ENCODE measurements around the gene SYTL2. TPM values are rescaled to one million over a fixed set of nuclear protein-coding genes. Genes with fewer than 3 reads are reported as not detected.
A peak's percentile ranks its signal among the peaks of the same experiment; 100 is the strongest.

SYTL2 gene
- total RNA-seq, 4 donors from 2014 or later: 21.9 to 71.2 (median 28.8) TPM

GRCh38 chr11:85821636-85822035 lies 10.7 kb upstream of the SYTL2 start:
- 67 to 69% methylated on average over 1 of the region's 1 CpG for WGBS, 2 donors
- Histone ChIP-seq H3K4me1 (no peaks in the 10 kb centered on the region), H3K27ac (no peak overlapping the region), H3K4me3 (no peak overlapping the region), H3K27me3 (no peaks in the 10 kb centered on the region), H3K9me3 (no peaks in the 10 kb centered on the region), H3K36me3 (no peaks in the 10 kb centered on the region)
- no peak for TF ChIP-seq CTCF (IDR thresholded peaks at IDR 0.05)
- TF ChIP-seq EP300 (IDR thresholded peaks at IDR 0.05): no peak
- TF ChIP-seq POLR2A (IDR thresholded peaks at IDR 0.05): no peak
- no peak for DNase-seq (ENCODE audit: low spot score in 2 of 2)

GRCh38 chr11:85819441-85819840 lies 8.5 kb upstream of the SYTL2 start:
- H3K36me3 ChIP-seq: no peaks in the 10 kb centered on the region
- no peaks in the 10 kb centered on the region for H3K27me3 ChIP-seq
- no peaks in the 10 kb centered on the region for H3K4me1 ChIP-seq
- H3K9me3 ChIP-seq: no peaks in the 10 kb centered on the region
- TF ChIP-seq EP300 (IDR thresholded peaks at IDR 0.05) (no peak), CTCF (IDR thresholded peaks at IDR 0.05) (no peak), POLR2A (IDR thresholded peaks at IDR 0.05) (no peak)
- DNase-seq (ENCODE audit: low spot score in 2 of 2): no peak
- H3K4me3 ChIP-seq: no peak overlapping the region
- H3K27ac ChIP-seq: no peak overlapping the region

- Histone ChIP-seq H3K27ac (no peak overlapping the region), H3K27me3 (no peaks in the 10 kb centered on the region), H3K36me3 (no peaks in the 10 kb centered on the region), H3K4me1 (peaks cover 0 to 12% (median 0%) of the 10 kb centered on the region in 4 donors), H3K4me3 (no peak overlapping the region), H3K9me3 (no peaks in the 10 kb centered on the region)
- WGBS, 2 donors: 88% methylated on average over 4 of the region's 4 CpGs
- no peak for DNase-seq (ENCODE audit: low spot score in 2 of 2)
- TF ChIP-seq CTCF (IDR thresholded peaks at IDR 0.05) (no peak), POLR2A (IDR thresholded peaks at IDR 0.05) (no peak), EP300 (IDR thresholded peaks at IDR 0.05) (no peak)
These were observed 4.4 kb upstream of the SYTL2 start for GRCh38 chr11:85815186-85815931.

GRCh38 chr11:85813721-85814120 lies 2.8 kb upstream of the SYTL2 start:
- WGBS, 2 donors: 90 to 93% methylated on average over 9 of the region's 9 CpGs
- H3K36me3 ChIP-seq: no peaks in the 10 kb centered on the region
- H3K9me3 ChIP-seq: no peaks in the 10 kb centered on the region
- no peak overlapping the region for H3K27ac ChIP-seq
- peaks cover 0 to 19% (median 0%) of the 10 kb centered on the region in 4 donors for H3K4me1 ChIP-seq
- no peak overlapping the region for H3K4me3 ChIP-seq
- H3K27me3 ChIP-seq: no peaks in the 10 kb centered on the region
- DNase-seq (ENCODE audit: low spot score in 2 of 2): no peak
- TF ChIP-seq CTCF (IDR thresholded peaks at IDR 0.05) (no peak), EP300 (IDR thresholded peaks at IDR 0.05) (no peak), POLR2A (IDR thresholded peaks at IDR 0.05) (no peak)

GRCh38 chr11:85811624-85812023 lies 683 bp upstream of the SYTL2 start:
- WGBS, 2 donors: 75 to 76% methylated on average over 13 of the region's 13 CpGs
- peak overlapping the region in 1 of 4 donors; percentile 24 for H3K27ac ChIP-seq

More at GRCh38 chr11:85811624-85812023, 683 bp upstream of the SYTL2 start:
- no peak for DNase-seq (ENCODE audit: low spot score in 2 of 2)
- Histone ChIP-seq H3K4me3 (peak overlapping the region; percentile 35 to 68 (median 60)), H3K36me3 (no peaks in the 10 kb centered on the region), H3K9me3 (no peaks in the 10 kb centered on the region), H3K4me1 (peaks cover 0 to 19% (median 0%) of the 10 kb centered on the region in 4 donors), H3K27me3 (no peaks in the 10 kb centered on the region)
- TF ChIP-seq EP300 (IDR thresholded peaks at IDR 0.05) (no peak), POLR2A (IDR thresholded peaks at IDR 0.05) (no peak), CTCF (IDR thresholded peaks at IDR 0.05) (no peak)

Measured in tibial nerve (tissue), 4 donors.